NCI-H526 treated with DMSO at 0.1 percent for 48 hours (cell line): ENCODE data around the gene FANCE.
A peak's percentile ranks its signal among the peaks of the same experiment; 100 is the strongest.

Experiments
- DNase-seq: peaks from one replicate; lab custom pipeline; 2025; lab: John Stamatoyannopoulos, UW

The FANCE gene

GRCh38 chr6:35484921-35485392, 32.8 kb downstream of the FANCE start:
- no peak for DNase-seq

GRCh38 chr6:35485402-35485877, 33.3 kb downstream of the FANCE start:
- no peak for DNase-seq

- DNase-seq: peak; percentile 89
Measured at GRCh38 chr6:35486005-35486925, 34.1 kb downstream of the FANCE start.

GRCh38 chr6:35487658-35488516, 35.7 kb downstream of the FANCE start:
- DNase-seq: peak; percentile 16

DNA sequence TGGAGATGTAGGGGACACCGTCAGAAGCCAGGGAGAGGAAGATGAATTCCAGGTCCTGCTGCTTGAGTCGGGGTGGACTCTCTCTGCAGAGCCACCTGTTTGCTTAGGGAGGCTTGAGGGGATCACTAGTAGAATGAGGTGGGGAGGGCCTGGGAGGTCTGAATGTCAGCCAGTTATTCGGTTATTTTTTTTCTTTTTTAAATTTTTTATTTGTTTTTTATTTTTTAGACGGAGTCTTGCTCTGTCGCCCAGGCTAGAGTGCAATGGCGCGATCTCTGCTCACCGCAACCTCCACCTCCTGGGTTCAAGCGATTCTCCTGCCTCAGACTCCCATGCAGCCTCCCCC, 36.4 kb downstream of the FANCE start:
- no peak for DNase-seq

DNA sequence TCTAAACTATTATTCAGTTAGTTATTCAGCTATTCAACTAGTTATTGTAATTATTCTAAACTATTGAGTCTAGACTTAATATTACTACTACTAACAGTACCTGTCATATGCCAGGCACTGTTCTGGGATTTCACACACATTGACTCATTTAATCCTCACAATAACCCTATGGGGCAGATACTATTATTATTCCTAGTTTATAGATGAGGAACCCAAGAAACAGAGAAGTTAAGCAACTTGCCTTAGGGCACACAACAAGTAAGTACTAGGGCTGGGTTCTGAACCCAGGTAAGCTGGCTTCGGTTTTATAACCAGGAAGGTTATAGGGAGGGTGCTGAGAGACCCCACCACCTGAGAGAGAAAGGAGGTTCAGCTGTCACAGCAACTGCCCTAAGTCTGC, 36.9 kb downstream of the FANCE start:
- no peak for DNase-seq

GRCh38 chr6:35489995-35490791, 38.1 kb downstream of the FANCE start:
- DNase-seq: peak; percentile 21

GRCh38 chr6:35490821-35491557, 38.9 kb downstream of the FANCE start:
- DNase-seq: no peak

GRCh38 chr6:35491558-35492257, 39.6 kb downstream of the FANCE start:
- DNase-seq: no peak

- DNase-seq: no peak
Measured at GRCh38 chr6:35492258-35492973, 40.3 kb downstream of the FANCE start.

DNA sequence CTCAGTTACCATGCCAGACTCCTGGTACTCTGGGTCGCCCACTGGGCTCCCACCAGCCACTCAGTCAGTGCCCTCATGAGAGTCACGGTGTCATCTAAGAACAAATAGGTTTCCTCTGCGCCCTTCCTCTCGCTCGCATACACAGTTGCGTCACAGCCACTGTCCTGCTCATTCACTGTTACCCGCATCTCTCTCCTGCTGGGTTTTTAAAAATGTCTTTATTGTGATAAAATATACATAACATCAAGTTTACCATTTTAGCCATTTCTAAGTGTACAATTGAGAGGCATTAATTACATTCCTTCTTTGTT, 40.8 kb downstream of the FANCE start:
- DNase-seq: no peak

DNA sequence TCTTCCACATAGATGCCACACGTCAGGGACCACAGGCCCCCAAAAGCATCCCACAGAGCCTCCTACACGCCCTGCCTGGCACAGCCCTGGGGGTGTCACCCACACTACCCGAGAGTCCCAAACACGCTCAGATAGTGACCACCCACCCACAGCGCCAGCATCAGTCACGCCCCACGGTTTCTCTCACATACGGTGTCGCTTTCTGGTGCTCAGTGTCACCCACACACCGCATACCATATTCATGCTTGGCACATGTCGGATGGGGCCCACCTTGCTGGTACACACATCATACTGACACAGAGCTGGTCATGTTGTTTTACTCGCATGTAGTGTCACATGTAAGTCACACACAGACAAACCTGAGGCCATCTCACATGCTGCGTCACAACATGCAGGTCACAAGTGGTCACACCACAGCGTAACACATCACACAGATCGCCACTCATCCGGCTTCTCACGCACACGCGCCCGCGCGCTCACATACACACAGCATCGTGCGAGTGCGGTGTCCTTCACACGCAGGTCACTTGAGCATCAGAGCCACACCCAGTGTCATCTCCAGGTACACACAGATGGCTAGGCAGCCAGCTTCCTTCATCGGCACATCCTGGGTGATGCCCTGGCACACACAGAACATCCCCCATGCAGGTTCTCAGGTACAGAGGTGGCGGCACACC, 41.3 kb downstream of the FANCE start:
- DNase-seq: no peak

- no peak for DNase-seq
Measured at GRCh38 chr6:35494161-35494563, 42.0 kb downstream of the FANCE start.

GRCh38 chr6:35495258-35496035, 43.3 kb downstream of the FANCE start:
- DNase-seq: no peak

DNA sequence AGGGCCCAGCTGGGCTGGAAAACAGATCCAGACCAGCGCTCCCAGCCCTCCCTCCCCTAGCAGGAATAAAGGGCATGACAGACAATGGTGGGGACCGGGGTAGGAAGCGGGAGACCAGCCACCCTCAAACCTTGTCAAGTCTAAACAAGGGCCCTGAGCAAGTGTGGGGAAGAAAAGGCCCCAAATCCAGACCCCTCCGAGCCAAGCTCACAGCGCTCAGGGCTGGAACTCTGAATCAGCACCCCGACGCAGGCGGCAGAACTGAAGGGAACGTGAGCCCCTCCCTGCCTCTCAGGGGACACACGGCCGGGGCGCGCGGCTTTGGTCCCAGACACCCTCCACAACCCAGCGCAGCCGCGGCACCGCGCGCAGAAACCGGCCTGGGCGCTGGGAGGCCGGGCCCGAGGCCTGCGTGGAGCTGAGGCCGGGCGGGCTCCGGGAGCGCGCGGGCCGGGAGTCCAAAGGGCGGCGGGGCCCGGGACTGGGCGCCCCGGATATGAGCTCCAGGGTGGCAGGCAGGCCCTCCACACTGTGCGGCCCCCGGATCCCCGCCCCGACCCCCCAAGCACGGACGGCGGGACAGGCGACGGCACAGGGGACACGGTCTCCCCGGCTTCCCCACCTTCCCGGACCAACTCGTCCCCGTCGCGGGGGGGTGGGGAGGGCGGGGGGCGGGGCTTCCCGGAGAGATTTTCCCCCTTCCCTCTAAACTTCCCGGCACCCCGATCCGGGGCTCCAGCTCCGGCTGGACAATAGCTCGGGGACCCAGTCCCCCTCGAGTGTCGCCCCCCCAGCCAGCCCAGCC, 44.1 kb downstream of the FANCE start:
- no peak for DNase-seq

DNA sequence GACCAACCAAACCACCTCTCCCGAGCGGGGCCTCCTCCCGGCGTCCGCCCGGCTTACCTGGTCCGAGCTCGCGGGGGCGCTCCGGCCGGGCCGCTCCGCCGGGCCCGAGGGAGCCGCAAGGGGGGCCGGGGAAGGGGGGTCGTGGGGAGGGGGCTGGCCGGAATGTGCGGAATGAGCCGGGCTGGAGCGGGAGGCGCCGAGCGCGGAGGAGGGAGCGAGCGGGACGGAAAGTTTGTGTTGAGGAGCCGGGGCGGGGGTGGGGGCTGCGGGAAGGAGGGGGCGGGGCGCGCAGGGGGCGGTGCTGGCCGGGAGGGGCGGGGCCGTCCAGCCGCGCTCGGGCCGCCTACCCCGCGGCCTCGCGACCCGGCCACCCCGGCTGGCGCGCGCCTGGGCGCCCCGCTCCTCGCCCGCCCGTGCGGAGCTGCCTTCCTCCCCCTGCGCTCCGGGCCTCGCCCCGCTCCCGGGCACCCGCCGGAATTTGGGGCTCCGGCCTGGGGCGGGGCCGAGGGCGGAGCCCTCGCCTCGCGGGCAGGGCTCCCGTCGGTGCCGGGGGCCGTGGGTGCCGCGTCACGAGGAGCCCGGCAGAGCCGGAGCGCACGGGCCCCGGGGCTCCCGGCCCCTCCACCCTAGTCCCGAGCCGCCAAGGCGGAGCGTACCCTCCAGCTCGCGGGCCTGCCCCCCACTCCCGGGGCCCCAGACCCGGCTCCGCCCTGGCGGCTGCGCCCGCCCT, 44.9 kb downstream of the FANCE start, which contains the start of gene TEAD3:
TSS of gene TEAD3 (minus strand) at position 239 of the 730 bp plus-strand sequence.
- DNase-seq: no peak
